Activated T-cell treated with anti-CD3 and anti-CD28 coated beads, Interleukin-2, amount 50 U/mL, for 72 hours (primary cell): ENCODE measurements around the gene PKHD1. TPM values are rescaled to one million over a fixed set of nuclear protein-coding genes. Genes with fewer than 3 reads are reported as not detected.

ENCODE experiments used
- ATAC-seq, 2 donors: fragments of 150-1000 bp; cut with Tn5 transposase; replicated peaks in 1 of 2; 2 replicates each; pipeline ENCODE4 v1.10.0; 2021; ENCODE audit warnings: moderate library complexity in 2 of 2, mild to moderate bottlenecking in 1 of 2
- DNase-seq, 2 donors: peaks; one replicate each; pipeline ENCODE4 v3.0.0; 2021 to 2022; ENCODE audit warnings: mixed read lengths in 1 of 2
- H3K27ac Mint-ChIP-seq: one replicate; pipeline ENCODE4 v1.8.0; 2022; ENCODE audit warnings: mild to moderate bottlenecking, moderate library complexity, mixed read lengths
- H3K27me3 Mint-ChIP-seq: one replicate; pipeline ENCODE4 v1.8.0; 2022; ENCODE audit warnings: low read depth, mixed read lengths
- H3K36me3 Mint-ChIP-seq, 2 donors: one replicate each; pipeline ENCODE4 v1.8.0; 2022; ENCODE audit warnings: mixed read lengths in 2 of 2, mild to moderate bottlenecking in 1 of 2; ENCODE audit not compliant: insufficient read depth in 2 of 2
- H3K4me1 Mint-ChIP-seq: one replicate; pipeline ENCODE4 v1.8.0; 2022; ENCODE audit warnings: low read depth, mixed read lengths
- H3K4me3 Mint-ChIP-seq, 2 donors: one replicate each; pipeline ENCODE4 v1.8.0; 2022; ENCODE audit warnings: mild to moderate bottlenecking in 2 of 2, mixed read lengths in 2 of 2, moderate library complexity in 2 of 2
- H3K9me3 Mint-ChIP-seq, 2 donors: one replicate each; pipeline ENCODE4 v1.8.0; 2022; ENCODE audit warnings: mixed read lengths in 2 of 2
- total RNA-seq, 2 donors: library from RNA; stranded (reverse); gene quantifications; one replicate each; pipeline ENCODE4 v1.2.3, GENCODE V29; 2022

Gene PKHD1
- total RNA-seq, 2 donors from 2014 or later = 0.02 TPM

DNA sequence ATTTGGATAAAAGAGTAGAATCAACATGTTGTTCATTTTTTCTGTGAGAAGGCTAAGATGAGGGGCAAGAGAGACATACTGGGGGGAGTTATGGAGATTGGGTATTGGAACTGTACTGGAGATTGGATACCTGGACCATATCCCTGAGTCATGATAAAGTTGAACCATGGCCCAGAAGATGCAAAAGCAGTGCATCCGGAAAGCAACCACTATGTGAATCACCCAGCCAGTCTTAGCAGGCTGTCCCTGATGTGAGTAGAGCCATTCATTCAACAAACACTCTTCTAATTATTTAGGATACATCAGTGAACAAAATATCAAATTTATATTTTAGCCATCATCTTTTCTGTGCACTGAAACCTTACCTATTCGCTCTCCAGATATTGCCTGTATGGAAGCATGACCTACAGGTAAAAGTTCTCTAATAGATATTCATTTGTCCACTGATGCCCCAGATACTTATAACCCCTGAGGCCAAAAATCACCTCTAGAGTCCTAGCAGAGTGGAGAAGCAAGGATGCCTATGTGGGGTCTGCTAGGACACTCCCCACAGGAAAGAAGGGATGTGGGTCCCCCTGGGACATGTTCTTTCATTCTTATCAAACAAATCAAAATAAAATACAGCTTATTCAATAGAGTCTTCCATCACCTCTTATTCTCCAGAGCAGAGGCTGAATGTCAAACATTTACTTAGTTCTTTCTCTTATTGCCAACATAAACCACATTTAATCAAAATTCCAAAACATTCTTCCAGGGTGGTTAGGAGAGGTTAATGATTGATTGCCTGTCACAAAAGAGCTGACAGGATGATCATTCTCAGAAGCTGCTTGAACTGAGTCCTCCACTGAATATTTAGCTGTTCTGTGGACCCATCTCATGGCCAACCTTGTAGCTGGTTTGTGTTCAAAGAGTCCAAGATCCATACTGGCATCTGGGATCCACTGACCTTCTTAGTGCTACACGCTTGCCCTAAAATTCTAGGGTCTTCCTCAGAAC, 37.0 kb upstream of the PKHD1 start:
- Mint-ChIP-seq H3K27ac (no peak overlapping the region), H3K27me3 (peaks cover 58% of the 10 kb centered on the region), H3K4me3 (no peak overlapping the region), H3K36me3 (peaks cover 0 to 3% of the 10 kb centered on the region in 2 donors), H3K9me3 (peaks cover 3% of the 10 kb centered on the region in 2 donors), H3K4me1 (no peaks in the 10 kb centered on the region)
- DNase-seq (no peak), ATAC-seq (no peak)

DNA sequence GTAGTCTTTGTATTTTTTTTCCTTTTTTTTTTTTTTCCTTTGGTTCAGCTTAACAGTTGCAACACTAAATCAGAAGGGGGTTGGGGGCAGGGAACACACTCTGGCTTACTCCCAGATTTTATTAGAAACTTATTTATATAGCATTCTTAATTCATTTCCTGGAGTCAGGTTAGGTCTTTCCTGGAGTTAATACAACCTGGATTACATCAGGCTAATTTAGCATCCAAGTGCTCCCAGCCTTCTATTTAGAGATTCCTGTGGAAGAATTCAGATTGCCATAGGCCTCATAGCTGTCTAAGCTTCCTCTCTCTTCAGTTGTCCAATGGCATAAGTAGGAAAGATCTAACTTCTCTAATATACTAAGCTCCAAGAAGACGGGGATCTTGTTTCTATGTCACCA, 35.8 kb upstream of the PKHD1 start:
- H3K27me3 Mint-ChIP-seq = peaks cover 54% of the 10 kb centered on the region
- H3K36me3 Mint-ChIP-seq = peaks cover 0 to 3% of the 10 kb centered on the region in 2 donors
- H3K4me3 Mint-ChIP-seq = no peak overlapping the region
- H3K27ac Mint-ChIP-seq = no peak overlapping the region
- no peak for DNase-seq
- ATAC-seq = no peak
- no peaks in the 10 kb centered on the region for H3K4me1 Mint-ChIP-seq
- H3K9me3 Mint-ChIP-seq = peaks cover 6 to 8% of the 10 kb centered on the region in 2 donors

DNA sequence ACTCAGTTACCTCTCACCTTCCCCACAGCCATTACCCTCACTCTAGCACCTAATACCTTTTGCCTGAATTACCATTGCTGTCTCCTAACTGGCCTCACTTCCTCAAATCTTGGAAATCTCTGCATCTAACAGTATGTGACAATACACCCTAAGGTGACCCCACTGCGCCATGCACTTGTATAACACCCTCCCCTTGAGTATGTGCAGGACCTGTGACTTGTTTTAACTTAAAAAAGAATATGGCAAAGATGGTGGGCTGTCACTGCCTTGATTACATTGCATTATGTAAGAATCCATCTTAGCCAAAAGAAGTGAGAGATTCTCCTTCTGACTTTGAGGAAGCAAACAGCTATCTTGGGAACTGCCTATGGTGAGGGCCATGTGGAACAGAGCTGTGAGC, 29.9 kb upstream of the PKHD1 start:
- Mint-ChIP-seq H3K36me3 (peaks cover under 1 to 3% of the 10 kb centered on the region in 2 donors), H3K27ac (no peak overlapping the region), H3K9me3 (peaks cover 6 to 8% of the 10 kb centered on the region in 2 donors), H3K4me3 (no peak overlapping the region), H3K27me3 (peaks cover 45% of the 10 kb centered on the region), H3K4me1 (no peaks in the 10 kb centered on the region)
- DNase-seq = no peak
- ATAC-seq = no peak

DNA sequence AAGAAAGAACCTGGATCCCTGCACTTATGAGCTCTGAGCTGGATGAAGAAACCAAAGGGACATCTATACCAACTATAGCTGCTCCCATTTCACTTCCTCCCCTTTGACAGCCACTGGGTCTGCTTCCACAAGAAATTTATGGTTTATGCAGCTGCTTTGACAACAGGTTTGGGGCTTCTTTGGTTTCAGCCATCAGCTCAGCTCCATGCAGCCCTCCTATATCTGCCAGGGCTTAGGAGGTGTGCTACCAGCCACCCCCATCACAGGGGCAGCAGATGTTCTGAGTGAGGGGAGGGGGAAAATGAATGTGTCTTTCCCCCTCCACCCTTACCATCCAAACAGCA, 29.2 kb upstream of the PKHD1 start:
- Mint-ChIP-seq H3K36me3 (peaks cover 4 to 8% of the 10 kb centered on the region in 2 donors), H3K9me3 (peaks cover 8 to 11% of the 10 kb centered on the region in 2 donors), H3K27me3 (peaks cover 42% of the 10 kb centered on the region), H3K4me1 (no peaks in the 10 kb centered on the region), H3K27ac (no peak overlapping the region), H3K4me3 (no peak overlapping the region)
- ATAC-seq = no peak
- no peak for DNase-seq

DNA sequence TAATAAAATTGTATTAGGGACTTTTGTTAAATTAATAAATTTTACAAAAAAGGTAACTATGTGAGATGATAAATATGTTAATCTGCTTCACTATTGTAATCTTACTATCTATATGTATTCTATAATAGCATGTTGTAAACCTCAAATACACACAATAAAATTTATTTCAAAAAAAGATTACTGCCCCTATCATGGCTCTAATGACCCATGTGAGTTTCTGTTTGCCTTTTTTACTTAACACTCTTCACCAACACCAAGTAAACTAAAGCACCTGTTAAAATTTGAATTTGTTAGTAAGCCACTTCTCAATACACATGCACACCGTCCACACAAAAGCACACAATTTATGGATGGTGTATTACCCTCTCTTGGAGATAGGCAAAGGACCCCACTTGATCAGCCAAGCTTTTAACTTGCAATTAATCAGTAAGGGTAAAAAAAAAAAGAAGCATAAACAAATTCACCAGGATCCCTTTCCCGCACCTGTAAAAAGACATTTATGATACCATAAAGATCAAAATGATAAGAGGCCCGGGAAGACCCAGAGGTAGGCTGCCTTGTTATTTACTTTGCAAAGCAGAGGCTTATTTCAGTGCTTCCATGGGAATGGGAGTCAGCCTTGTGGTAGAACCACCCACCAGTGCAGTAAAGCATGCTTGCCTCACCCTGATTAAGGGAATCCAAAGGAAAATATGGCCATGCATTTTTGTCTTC, 28.6 kb upstream of the PKHD1 start:
- Mint-ChIP-seq H3K4me3 (no peak overlapping the region), H3K27me3 (peaks cover 38% of the 10 kb centered on the region), H3K9me3 (peaks cover 6 to 11% of the 10 kb centered on the region in 2 donors), H3K4me1 (no peaks in the 10 kb centered on the region), H3K27ac (no peak overlapping the region), H3K36me3 (peaks cover 4 to 7% of the 10 kb centered on the region in 2 donors)
- ATAC-seq (no peak), DNase-seq (no peak)

DNA sequence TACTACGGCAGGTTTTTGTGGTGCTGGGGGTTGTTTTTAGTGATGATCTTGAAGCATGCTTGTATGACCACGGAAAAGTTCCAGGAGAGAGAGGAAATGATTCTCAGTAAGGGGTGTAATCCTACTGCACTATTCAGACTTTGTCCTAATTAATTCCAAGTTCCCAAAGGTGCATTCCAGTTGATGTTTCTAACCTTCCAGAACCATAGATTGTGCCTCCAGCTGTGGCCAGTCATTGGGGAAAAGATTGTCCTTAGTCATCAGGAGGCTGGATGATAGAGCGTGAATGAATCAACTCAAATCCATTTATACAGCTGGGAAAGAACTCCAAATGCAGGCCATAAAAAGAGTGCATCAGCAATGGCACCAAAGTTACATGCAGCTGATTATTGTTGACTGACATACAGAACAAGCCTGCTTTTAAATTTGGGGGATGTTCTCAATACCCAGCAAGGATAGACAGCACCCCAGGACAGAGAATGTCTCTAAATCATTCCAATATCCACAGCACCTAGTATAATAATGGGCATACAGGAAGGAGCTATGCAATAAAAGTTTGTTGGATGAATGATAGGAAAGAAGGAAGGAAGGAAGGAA, 27.8 kb upstream of the PKHD1 start:
- H3K27ac Mint-ChIP-seq = no peak overlapping the region
- ATAC-seq = no peak

DNA sequence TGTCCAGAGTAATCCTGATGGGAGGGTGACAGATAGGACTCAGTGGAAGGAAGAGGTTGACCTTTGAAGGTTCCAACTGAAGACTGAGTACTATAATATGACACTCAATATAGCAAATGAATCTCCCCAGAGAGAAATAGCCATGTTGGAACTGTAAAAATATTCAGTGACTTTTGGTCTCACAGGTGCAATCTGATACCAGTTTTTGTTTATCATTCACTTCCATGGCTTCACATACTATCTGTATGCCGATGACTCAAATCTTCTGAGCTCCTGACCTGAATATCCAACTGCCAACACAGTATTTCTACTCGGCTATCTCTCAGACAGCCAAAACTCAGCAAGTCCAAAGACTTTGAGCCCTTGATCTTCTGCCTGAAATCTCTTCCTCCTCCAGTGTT, 21.8 kb upstream of the PKHD1 start:
- Mint-ChIP-seq H3K4me3 (no peak overlapping the region), H3K27me3 (peaks cover 46% of the 10 kb centered on the region), H3K9me3 (peaks cover 3 to 6% of the 10 kb centered on the region in 2 donors), H3K4me1 (no peaks in the 10 kb centered on the region), H3K36me3 (peaks cover 4 to 5% of the 10 kb centered on the region in 2 donors), H3K27ac (no peak overlapping the region)
- DNase-seq (no peak), ATAC-seq (no peak)

More for the DNA sequence above, 27.8 kb upstream of the PKHD1 start:
- Mint-ChIP-seq H3K4me3 (no peak overlapping the region), H3K36me3 (peaks cover 4 to 5% of the 10 kb centered on the region in 2 donors), H3K27me3 (peaks cover 36% of the 10 kb centered on the region), H3K9me3 (peaks cover 6 to 10% of the 10 kb centered on the region in 2 donors), H3K4me1 (no peaks in the 10 kb centered on the region)
- DNase-seq = no peak

DNA sequence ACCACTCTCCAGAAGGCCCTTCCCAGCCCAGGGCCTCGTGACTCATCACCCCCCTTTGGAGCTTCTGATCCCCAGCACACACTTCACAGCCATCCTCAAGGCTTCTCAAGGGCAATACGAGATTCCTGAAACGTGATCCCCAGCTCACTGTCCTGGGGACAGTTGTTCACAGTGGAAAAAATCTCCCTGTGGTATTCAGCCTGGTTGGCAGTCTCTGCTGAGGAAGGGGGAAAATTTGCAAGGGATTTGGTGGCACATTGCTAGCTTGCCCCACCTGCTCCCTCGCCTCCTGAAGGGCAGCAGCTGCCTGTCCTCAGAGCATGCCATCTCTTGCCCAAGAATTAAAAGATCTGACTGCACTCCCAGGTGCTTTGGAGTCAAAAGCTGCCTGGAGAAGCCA, 20.7 kb upstream of the PKHD1 start:
- Mint-ChIP-seq H3K27ac (no peak overlapping the region), H3K36me3 (peaks cover 4 to 5% of the 10 kb centered on the region in 2 donors), H3K4me3 (no peak overlapping the region), H3K4me1 (no peaks in the 10 kb centered on the region), H3K9me3 (peaks cover 3 to 6% of the 10 kb centered on the region in 2 donors), H3K27me3 (peaks cover 54% of the 10 kb centered on the region)
- DNase-seq = no peak
- ATAC-seq = no peak

DNA sequence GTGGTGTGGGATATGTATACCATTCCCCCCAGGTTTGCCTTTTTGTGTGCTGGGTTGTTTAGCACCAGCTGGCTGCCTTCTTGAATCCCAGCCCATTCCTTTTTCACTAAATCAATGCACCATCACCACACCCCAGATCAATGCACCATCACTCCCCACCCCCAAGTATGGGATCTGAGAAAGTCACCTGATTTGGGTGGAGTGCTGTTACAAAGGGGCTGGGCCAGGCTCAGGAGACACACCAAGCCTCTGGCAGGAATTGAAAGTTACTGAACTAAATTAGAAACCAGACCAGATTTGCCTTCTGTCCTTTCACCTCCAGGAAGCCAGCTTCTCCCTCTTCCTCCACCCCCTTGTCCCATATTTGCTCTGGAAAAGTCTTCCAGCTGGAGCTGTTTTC, 19.6 kb upstream of the PKHD1 start:
- Mint-ChIP-seq H3K4me1 (no peaks in the 10 kb centered on the region), H3K27ac (no peak overlapping the region), H3K9me3 (peaks cover 0 to 3% of the 10 kb centered on the region in 2 donors), H3K36me3 (peaks cover 0 to 2% of the 10 kb centered on the region in 2 donors), H3K27me3 (peaks cover 65% of the 10 kb centered on the region), H3K4me3 (no peak overlapping the region)
- ATAC-seq (no peak), DNase-seq (no peak)

DNA sequence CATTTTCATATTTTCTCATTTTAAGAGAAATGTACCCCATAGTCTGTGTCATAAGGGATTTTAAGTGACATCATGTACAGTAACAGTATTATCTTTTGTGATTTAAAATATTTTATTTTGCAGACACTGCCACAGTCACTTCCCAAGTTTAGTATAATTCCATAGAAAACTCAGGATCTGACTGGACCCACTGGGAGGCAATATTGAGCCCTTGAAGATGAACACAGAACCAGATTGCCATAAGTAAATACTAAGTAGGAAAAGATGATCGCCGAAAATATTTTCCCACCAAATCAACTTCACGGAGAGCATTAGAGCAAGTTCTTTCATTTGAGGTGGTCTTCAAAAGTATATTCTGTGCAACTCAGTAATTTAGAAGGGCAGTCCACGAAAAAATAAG, 17.6 kb upstream of the PKHD1 start:
- Mint-ChIP-seq H3K27me3 (peaks cover 81% of the 10 kb centered on the region), H3K4me1 (no peaks in the 10 kb centered on the region), H3K27ac (no peak overlapping the region), H3K36me3 (no peaks in the 10 kb centered on the region), H3K4me3 (no peak overlapping the region), H3K9me3 (no peaks in the 10 kb centered on the region)
- ATAC-seq (no peak), DNase-seq (no peak)

DNA sequence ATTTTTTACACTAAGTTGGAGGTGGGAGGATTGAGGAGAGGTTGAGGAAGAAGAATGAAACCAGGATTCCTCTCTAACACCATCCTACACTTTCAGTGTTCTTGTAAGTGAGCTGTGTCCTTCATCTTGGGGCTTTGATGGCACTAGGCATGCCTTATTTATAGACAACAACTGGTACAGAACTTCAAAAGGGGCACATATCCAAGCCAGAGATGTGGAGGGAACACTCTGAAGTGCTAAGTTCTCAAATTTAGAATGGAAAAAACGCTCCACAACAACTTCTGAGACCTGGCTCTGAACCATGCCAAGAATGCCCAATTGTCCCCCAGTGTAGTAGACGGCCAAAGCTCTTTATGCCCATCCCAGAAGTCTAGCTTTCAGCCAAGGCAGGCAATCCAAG, 16.2 kb upstream of the PKHD1 start:
- Mint-ChIP-seq H3K27me3 (peaks cover 75% of the 10 kb centered on the region), H3K9me3 (no peaks in the 10 kb centered on the region), H3K36me3 (no peaks in the 10 kb centered on the region)

DNA sequence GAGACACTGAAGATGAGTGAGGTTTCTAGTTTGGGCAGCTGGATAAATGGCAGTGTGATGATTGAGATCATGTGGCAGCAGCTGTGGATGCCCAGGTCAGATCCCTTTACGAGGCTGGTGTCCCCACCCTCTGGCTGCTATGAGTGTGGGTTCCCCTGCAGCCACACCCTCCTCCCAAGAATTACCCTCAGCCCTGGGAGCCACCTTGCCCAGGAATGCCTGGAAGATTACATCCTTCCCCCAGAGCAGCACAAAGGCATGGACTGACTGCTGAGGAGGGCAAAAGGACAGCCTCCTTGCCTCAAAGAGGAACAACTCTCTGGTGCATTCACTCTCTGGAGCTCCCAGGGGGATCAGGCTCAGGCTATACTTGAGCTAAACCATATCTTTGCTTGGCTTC, 15.0 kb upstream of the PKHD1 start:
- Mint-ChIP-seq H3K4me1 (no peaks in the 10 kb centered on the region), H3K4me3 (no peak overlapping the region), H3K36me3 (no peaks in the 10 kb centered on the region), H3K27ac (no peak overlapping the region), H3K9me3 (no peaks in the 10 kb centered on the region), H3K27me3 (peaks cover 72% of the 10 kb centered on the region)
- DNase-seq = no peak
- ATAC-seq = no peak

More for the DNA sequence above, 16.2 kb upstream of the PKHD1 start:
- no peak for ATAC-seq
- Mint-ChIP-seq H3K4me1 (no peaks in the 10 kb centered on the region), H3K27ac (no peak overlapping the region), H3K4me3 (no peak overlapping the region)
- no peak for DNase-seq

DNA sequence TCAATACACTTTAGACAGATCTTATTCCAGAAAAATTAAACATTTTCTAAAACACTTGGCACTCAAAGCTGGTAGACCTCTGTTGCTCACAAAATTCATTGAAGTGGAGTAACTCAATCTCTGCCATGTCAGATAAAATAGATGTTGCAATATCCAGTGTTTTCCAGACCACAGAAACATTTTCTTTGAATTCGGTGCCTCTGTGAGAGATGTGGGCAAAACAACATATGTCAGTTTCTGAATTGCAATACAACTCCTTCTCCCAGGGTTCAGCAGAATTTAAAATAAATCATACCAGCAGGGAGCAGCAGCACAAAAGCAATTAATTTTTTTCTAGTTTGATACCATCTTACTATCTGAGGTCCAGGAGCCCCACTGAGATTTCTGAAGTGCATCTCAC, 11.3 kb upstream of the PKHD1 start:
- DNase-seq (no peak), ATAC-seq (no peak)
- H3K9me3 Mint-ChIP-seq = peaks cover 1 to 2% of the 10 kb centered on the region in 2 donors
- H3K4me3 Mint-ChIP-seq = no peak overlapping the region
- peaks cover 58% of the 10 kb centered on the region for H3K27me3 Mint-ChIP-seq
- no peak overlapping the region for H3K27ac Mint-ChIP-seq
- H3K36me3 Mint-ChIP-seq = peaks cover 2 to 9% of the 10 kb centered on the region in 2 donors
- H3K4me1 Mint-ChIP-seq = no peaks in the 10 kb centered on the region
